HG02571 (cell line): Measurements from ENCODE around the gene NRXN2.
"Not testable (repeated sequence)": the region's sequence is repeated elsewhere in the genome, so short reads cannot be mapped to it uniquely, and the experiment has no call there.

Source experiments
- ATAC-seq: cut with Tn5 transposase; IDR thresholded peaks from one replicate; pipeline ENCODE4 v1.9.1; 2021; ENCODE audit warnings: mild to moderate bottlenecking, moderate library complexity; ENCODE audit not compliant: unreplicated experiment

Gene NRXN2

GRCh38 chr11:64677441-64678023 is 45.5 kb downstream of the NRXN2 start:
- no peak for ATAC-seq

GRCh38 chr11:64676261-64676615 is 46.8 kb downstream of the NRXN2 start:
- ATAC-seq, result no peak

- no peak for ATAC-seq
These were observed 47.3 kb downstream of the NRXN2 start for GRCh38 chr11:64675450-64676260.

GRCh38 chr11:64674774-64675173 is 48.2 kb downstream of the NRXN2 start:
- ATAC-seq, result no peak

- ATAC-seq, result no peak
These were observed 49.7 kb downstream of the NRXN2 start for GRCh38 chr11:64673279-64673678.

- no peak for ATAC-seq
These were observed 50.1 kb downstream of the NRXN2 start for GRCh38 chr11:64672875-64673274.

GRCh38 chr11:64670975-64671374 is 52.0 kb downstream of the NRXN2 start:
- ATAC-seq, result no peak

- ATAC-seq, result no peak
These were observed 55.7 kb downstream of the NRXN2 start for GRCh38 chr11:64667154-64667745.

- no peak for ATAC-seq
These were observed 57.6 kb downstream of the NRXN2 start for GRCh38 chr11:64665411-64665821.

- not testable (repeated sequence) for ATAC-seq
These were observed 58.6 kb downstream of the NRXN2 start for GRCh38 chr11:64664236-64664870.

- no peak for ATAC-seq
These were observed 59.3 kb downstream of the NRXN2 start for GRCh38 chr11:64663656-64664055.

GRCh38 chr11:64661614-64662013 is 61.4 kb downstream of the NRXN2 start:
- ATAC-seq, result no peak

GRCh38 chr11:64661146-64661545 is 61.9 kb downstream of the NRXN2 start:
- ATAC-seq, result no peak

- no peak for ATAC-seq
These were observed 62.3 kb downstream of the NRXN2 start for GRCh38 chr11:64660706-64661105.

GRCh38 chr11:64660205-64660604 is 62.8 kb downstream of the NRXN2 start:
- ATAC-seq, result no peak

GRCh38 chr11:64659417-64660144 is 63.4 kb downstream of the NRXN2 start:
- no peak for ATAC-seq

GRCh38 chr11:64658265-64658664 is 64.7 kb downstream of the NRXN2 start:
- no peak for ATAC-seq

GRCh38 chr11:64656862-64657261 is 66.1 kb downstream of the NRXN2 start:
- no peak for ATAC-seq

GRCh38 chr11:64655941-64656601 is 66.9 kb downstream of the NRXN2 start:
- no peak for ATAC-seq

- no peak for ATAC-seq
These were observed 67.9 kb downstream of the NRXN2 start for GRCh38 chr11:64654958-64655541.
